Body of pancreas (tissue), 4 donors: ENCODE results near the gene MEGF10. TPM values are rescaled to one million over a fixed set of nuclear protein-coding genes. Genes with fewer than 3 reads are reported as not detected.
"Not testable (repeated sequence)": the region's sequence is repeated elsewhere in the genome, so short reads cannot be mapped to it uniquely, and the experiment has no call there.

Experiments
- ATAC-seq: fragments of 150-250 bp; one replicate; pipeline ENCODE4 v1.9.1; 2016
- DNase-seq, 4 donors: peaks; one replicate each; pipeline ENCODE4 v3.0.0-alpha.2; 2019
- H3K27ac ChIP-seq, 4 donors: fragments of 200-600 bp; sonication (generic); 1 replicate in 3 of 4; 2 replicates in 1 of 4; pipeline versions ENCODE4 v1.5.1 to v1.6.1; 2016 to 2019; ENCODE audit warnings: mild to moderate bottlenecking in 1 of 4, mixed read lengths in 1 of 4, moderate library complexity in 1 of 4
- H3K27me3 ChIP-seq, 2 donors: fragments of 200-600 bp; sonication (generic); one replicate each; pipeline ENCODE4 v1.6.0; 2016; ENCODE audit warnings: mild to moderate bottlenecking in 1 of 2
- H3K36me3 ChIP-seq, 2 donors: fragments of 200-600 bp; sonication (generic); replicated peaks in 1 of 2; 2 replicates each; pipeline ENCODE4 v1.5.1; 2016; ENCODE audit warnings: low read depth in 2 of 2; ENCODE audit not compliant: insufficient read depth in 1 of 2
- H3K4me1 ChIP-seq: fragments of 200-600 bp; sonication (generic); one replicate; pipeline ENCODE4 v1.6.0; 2016
- H3K4me3 ChIP-seq, 2 donors: fragments of 200-600 bp; sonication (generic); 1 replicate in 1 of 2; 2 replicates in 1 of 2; pipeline ENCODE4 v1.5.1; 2016 to 2019
- H3K9me3 ChIP-seq, 3 donors: fragments of 200-600 bp; sonication (generic); 1 replicate in 2 of 3; 2 replicates in 1 of 3; pipeline ENCODE4 v1.5.1; 2016
- CTCF ChIP-seq, 7 experiments: fragments of 450-650 bp in 4 of 7; fragments of 200-600 bp in 3 of 7; sonication (generic) in 3 of 7; IDR thresholded peaks; one replicate each; pipeline ENCODE4 v1.5.1; 2016 to 2019; ENCODE audit warnings: antibody characterized with exemption in 7 of 7
- POLR2A ChIP-seq, 3 donors: fragments of 450-650 bp; IDR thresholded peaks; one replicate each; pipeline ENCODE4 v1.6.1; 2016; ENCODE audit warnings: antibody characterized with exemption in 3 of 3, mild to moderate bottlenecking in 2 of 3
- WGBS, 2 donors: methylation state at CpG; one replicate each; pipeline ENCODE4 v1.1.5; 2017; 5-methylcytosine and 5-hydroxymethylcytosine counted together
- intact Hi-C: fragments of 100-400 bp; cut with DNase I; formaldehyde crosslinking; loops from one replicate; pipeline ENCODE4 v1.15.1; 2023
- total RNA-seq, 2 donors: library from RNA; depleted of rRNA; stranded (reverse); fragments of >200 nt; gene quantifications; one replicate each; pipeline ENCODE4 v1.1.0, GENCODE V29; 2016

Gene MEGF10
- total RNA-seq, 2 donors from 2014 or later = under 0.01 TPM; not detected in 1

GRCh38 chr5:127313847-127314473 is 23.4 kb downstream of the MEGF10 start:
- intact Hi-C loops = no loop called here
- ATAC-seq = peak; percentile 45
- WGBS, 2 donors = 32 to 39% methylated on average over 7 of the region's 7 CpGs

DNA sequence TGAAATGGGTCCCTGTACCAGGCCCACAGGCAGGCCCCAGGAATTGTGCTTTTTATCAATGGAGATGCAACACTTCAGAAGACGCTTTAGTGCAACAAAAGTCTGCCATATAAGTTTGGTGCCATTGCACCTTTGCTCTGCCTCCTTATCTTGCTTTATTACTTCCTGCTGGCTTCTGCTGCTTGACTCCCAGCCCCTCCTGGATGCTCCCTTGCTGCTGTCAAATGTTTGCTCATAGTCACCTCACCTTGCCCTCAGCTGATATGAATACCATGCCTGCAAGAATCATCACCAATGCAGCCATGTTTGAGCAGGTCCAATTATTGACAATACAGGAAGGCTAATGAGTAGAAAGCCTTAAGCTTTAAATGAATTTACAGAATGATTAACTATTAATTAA is 25.4 kb downstream of the MEGF10 start:
- Histone ChIP-seq H3K27me3 (no peaks in the 10 kb centered on the region), H3K27ac (no peak overlapping the region), H3K4me3 (no peak overlapping the region), H3K9me3 (no peaks in the 10 kb centered on the region), H3K4me1 (peaks cover 8% of the 10 kb centered on the region), H3K36me3 (no peaks in the 10 kb centered on the region)
- ATAC-seq (no peak), DNase-seq (no peak)
- TF ChIP-seq CTCF (IDR thresholded peaks at IDR 0.05) (no peak), POLR2A (IDR thresholded peaks at IDR 0.05) (no peak)
- WGBS, 2 donors = 95 to 100% methylated on average over 1 of the region's 1 CpG
- intact Hi-C loops = no loop called here

More at GRCh38 chr5:127313847-127314473, 23.4 kb downstream of the MEGF10 start:
- DNase-seq = peak; percentile 56 to 72 (median 62)
- Histone ChIP-seq H3K27ac (no peak overlapping the region), H3K27me3 (no peaks in the 10 kb centered on the region), H3K4me3 (no peak overlapping the region), H3K9me3 (no peaks in the 10 kb centered on the region), H3K4me1 (no peaks in the 10 kb centered on the region), H3K36me3 (no peaks in the 10 kb centered on the region)
- TF ChIP-seq CTCF (IDR thresholded peaks at IDR 0.05) (peak; percentile 53 to 62 (median 57)), POLR2A (IDR thresholded peaks at IDR 0.05) (no peak)

DNA sequence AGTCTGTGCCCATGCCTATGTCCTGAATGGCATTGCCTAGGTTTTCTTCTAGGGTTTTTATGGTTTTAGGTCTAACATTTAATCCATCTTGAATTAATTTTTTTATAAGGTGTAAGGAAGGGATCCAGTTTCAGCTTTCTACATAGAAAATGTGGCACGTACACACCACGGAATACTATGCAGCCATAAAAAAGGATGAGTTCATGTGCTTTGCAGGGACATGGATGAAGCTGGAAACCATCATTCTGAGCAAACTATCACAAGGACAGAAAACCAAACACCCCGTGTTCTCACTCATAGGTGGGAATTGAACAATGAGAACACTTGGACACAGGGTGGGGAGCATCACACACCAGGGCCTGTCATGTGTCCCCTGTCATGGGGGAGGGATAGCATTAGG is 26.8 kb downstream of the MEGF10 start:
- H3K9me3 ChIP-seq, H3K36me3 ChIP-seq, intact Hi-C loops, ATAC-seq, DNase-seq, H3K27ac ChIP-seq, H3K4me3 ChIP-seq, H3K27me3 ChIP-seq: not testable (repeated sequence)
- 91 to 93% methylated on average over 3 of the region's 3 CpGs for WGBS, 2 donors
- H3K4me1 ChIP-seq = peaks cover 18% of the 10 kb centered on the region

DNA sequence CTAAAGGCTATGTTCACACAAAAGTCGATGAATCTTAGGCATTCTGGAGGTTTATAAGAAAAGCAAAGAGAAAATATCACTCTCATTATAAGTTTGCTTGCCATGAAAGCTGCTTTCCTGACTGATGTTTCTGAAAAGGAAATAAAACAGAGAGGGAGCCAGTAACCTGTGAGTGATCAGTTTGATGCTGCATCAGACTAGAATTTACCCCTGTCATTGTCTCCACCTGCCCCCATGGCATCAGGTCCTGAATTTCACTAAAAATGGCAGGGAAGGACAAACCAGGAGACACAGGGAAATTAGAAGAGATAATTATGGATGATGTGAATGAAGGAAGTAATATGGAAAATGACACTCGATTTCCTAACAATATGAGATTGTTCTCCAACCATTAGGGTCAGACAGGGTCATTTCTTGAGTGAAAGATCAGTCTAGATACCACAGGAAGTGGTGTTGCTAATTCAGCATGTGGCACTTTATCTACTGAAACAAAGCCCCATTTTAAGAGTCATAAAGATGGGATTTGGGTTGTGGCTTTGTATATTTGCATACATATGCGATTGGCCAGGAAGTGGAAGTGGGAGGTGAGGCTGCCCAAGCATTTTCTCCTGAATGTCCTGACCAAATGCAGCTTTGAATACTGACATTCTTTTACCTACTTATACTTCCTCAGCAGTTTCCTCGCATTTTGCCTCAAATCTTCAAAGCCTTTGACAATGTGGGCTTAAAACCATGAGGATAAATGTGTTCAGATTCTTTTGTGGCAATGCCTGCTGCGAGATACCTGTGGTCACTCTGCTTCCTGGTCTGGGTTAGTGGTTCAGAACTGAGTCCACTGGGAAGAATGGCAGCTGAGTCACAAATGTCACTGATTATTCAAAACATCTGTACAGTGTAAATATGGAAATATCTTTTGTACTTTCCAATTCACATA is 29.7 kb downstream of the MEGF10 start:
- intact Hi-C loops = no loop called here
- no peaks in the 10 kb centered on the region for H3K36me3 ChIP-seq
- 25 to 29% methylated on average over 5 of the region's 5 CpGs for WGBS, 2 donors
- no peak for TF ChIP-seq POLR2A (IDR thresholded peaks at IDR 0.05)
- no peak for TF ChIP-seq CTCF (IDR thresholded peaks at IDR 0.05)
- no peak overlapping the region for H3K4me3 ChIP-seq
- no peaks in the 10 kb centered on the region for H3K9me3 ChIP-seq
- H3K27ac ChIP-seq = no peak overlapping the region
- H3K4me1 ChIP-seq = peaks cover 20% of the 10 kb centered on the region
- ATAC-seq = no peak
- DNase-seq = peak in 2 of 4 donors; percentile 20 to 23
- no peaks in the 10 kb centered on the region for H3K27me3 ChIP-seq

DNA sequence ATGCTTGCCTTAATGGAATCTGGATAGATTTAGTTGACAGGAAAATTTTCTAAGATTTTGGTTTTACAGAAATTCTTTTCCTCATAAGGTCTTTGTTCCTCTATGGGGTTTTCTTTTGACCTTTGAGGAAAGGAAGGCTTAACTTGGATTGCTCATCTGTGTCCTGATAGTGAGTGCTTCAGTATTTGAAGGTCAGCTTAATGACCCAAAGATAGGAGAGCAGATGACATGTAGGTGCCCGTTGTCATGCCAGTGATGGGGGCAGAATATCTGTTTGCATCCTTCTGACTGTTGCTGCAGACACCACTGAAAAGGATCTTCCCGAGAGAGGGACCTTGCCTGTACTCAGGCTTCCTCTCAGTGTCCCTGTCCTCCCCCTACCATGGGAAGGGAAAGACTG is 30.9 kb downstream of the MEGF10 start:
- 82 to 88% methylated on average over 2 of the region's 2 CpGs for WGBS, 2 donors
- DNase-seq (no peak), ATAC-seq (no peak)
- Histone ChIP-seq H3K4me3 (no peak overlapping the region), H3K36me3 (no peaks in the 10 kb centered on the region), H3K9me3 (no peaks in the 10 kb centered on the region), H3K27me3 (no peaks in the 10 kb centered on the region), H3K4me1 (peaks cover 20% of the 10 kb centered on the region), H3K27ac (no peak overlapping the region)
- no peak for TF ChIP-seq CTCF (IDR thresholded peaks at IDR 0.05)
- no peak for TF ChIP-seq POLR2A (IDR thresholded peaks at IDR 0.05)
- intact Hi-C loops = no loop called here
